Skeletal muscle cell (primary cell): ENCODE data around the gene CHST8.

Experiments
- DNase-seq: peaks from one replicate; pipeline ENCODE4 v3.0.0-alpha.2; 2010; ENCODE audit warnings: low read depth
- H3K4me3 ChIP-seq: 2 replicates; pipeline ENCODE4 v1.5.1; 2011; ENCODE audit warnings: low read depth, mild to moderate bottlenecking, control low read depth, low read length, moderate library complexity

CHST8 gene

DNA sequence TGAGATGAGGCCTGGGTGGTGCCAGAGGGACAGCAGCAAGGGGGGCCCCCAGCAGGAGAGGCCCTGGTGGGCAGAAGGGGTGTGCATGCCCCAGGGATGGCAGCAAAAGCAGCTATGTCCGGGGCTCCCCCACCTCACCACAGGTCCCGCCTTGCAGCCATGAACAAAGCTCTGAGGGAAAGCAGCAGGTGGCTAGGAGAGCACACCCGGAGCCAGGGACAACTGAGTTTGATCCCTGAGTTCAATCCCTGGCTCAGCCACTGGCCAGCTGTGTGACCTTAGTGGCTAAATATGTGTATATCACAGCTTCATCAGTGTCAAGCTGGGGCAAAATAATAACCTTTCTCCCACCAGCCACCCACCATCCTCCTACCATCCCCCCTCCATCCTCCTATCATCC, 127.3 kb downstream of the CHST8 start:
- H3K4me3 ChIP-seq = no peak overlapping the region
- DNase-seq = no peak

DNA sequence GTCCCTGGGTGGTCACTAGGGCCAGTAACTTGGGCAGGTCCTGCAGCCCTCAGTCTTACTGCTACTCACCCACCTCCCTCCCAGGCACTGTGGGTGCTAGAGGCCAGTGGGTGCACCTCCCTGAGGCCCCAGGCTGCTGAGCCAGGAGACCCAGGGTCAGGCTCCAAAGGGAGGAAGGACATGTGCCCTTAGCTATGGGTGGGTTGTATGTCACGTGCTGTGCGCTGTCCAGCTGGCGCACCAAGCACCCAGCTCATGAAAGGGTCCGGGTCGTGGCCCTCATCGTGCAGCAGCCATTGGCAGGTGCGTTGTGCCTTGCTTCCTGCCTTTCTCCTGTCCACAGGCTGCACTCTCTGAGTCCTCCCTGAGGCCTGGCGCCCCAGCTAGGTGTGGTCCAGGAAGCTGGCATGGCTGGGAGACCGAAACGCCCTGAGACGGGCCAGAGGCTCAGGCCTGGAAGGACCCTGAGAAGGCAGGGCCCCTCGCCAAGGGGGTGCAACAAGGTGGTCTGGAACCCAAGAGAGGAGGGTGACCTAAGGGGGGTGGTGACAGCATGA, 127.9 kb downstream of the CHST8 start:
- no peak for DNase-seq
- no peak overlapping the region for H3K4me3 ChIP-seq

DNA sequence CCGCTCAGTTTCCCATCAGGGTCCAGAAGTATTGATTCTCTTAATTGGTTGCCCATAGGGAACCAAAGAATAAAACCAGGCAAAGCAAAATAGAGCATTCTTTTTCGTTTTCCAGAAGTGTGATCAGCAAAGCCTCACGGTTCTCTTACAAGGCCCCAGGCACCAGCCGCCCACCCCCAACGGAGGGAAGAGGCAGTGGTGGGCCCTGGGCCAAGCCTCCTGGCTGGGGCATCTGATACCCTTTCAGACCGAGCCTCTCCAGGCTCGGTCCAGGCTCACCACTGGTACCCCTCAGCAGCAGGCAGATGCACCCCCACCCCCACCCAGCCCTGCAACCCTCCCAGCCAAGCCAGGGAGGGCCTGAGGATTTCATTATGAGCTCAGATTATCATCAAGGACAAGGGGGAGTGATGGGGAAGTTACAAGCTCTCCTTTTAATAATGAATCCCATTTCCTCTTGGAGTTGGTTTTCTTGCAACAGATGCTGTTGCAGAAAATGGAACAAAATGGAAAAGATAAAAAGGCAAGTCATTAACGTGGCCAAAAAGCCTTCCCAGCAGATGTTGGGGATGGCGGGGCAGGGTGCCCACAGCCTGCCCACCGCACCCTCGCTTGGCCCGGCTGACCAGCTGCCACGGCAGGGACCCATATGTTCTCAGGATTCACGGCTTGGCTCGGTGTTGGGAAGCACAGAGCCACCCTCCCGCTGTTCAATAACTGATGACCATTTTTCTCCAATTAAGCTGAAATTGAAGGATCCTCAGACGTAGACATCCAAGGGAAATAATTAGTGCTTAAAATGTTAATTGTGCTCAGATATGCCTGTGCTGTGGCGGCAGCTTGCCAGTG, 129.1 kb downstream of the CHST8 start:
- no peak for DNase-seq
- no peak overlapping the region for H3K4me3 ChIP-seq

DNA sequence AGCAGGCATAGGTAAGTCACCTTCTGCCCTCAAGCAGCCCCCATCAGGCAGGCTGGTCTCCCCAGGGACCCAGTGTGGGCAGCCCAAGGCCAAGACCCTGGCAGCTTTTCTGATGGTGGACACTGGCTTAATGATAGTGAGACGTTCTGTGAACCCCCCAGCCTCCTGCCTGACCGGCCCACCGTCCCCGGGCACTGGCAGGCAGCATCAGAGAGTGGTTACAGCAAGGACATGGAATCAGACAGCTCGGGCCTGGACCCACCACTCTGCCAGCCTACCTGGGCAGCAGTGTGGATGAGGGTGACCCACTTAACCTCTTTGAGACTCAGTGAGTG, 129.7 kb downstream of the CHST8 start:
- no peak for DNase-seq
- H3K4me3 ChIP-seq = no peak overlapping the region

DNA sequence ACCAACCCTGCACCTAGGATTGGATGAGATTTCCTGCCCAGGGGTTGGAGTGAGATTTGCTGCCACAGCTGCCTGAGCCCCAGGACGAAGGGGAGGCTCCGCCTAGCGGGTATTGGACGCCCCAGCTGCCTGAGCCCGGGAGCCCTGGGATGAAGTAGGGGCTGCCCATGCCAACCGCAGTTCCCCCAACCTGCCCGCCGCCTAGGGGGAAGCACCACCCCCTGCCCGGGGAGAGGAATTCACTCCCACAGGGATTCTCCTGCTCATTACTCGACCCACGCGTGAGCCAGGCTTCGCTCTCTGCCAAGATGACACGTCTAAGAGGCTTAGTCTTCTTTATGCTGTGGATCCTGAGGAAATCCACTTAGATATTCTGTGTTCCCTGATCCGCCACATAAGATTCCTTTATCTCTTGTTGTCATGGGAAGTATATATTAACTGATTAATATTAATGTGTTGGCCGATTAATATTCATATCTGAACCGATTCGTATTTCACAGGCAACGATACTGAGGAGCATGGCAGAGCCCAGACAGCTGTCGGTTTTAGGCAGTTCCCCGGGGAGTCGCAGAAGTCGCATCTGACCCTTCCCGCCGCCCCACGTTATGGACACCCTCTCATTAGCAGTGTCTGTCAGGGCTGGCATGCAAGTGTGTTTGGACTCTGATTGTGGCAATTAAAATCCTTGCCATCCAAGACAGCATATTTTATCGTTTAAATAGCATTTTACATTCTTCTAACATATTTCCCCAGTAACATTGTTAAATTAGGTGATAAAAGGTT, 130.5 kb downstream of the CHST8 start:
- H3K4me3 ChIP-seq = no peak overlapping the region
- no peak for DNase-seq

DNA sequence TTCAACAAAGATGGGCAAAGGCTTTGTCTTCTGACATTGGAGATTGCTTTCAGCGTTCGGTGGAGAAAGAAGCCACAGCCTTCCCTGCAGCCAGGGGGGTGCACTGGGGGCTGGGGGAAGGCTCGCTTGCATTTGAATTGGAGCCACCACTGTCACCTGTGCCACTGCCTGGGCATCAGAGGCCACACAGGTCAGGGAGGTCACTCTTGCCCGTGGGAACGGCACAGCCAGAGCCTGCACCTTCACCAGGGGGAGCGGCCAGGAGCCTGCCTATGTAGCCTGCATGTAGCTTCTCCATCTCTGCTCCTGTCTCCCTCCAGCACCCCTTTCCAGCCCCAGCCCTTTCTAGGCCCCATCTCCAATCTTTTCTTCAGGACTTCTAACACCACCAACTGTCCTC, 131.2 kb downstream of the CHST8 start:
- H3K4me3 ChIP-seq = no peak overlapping the region
- no peak for DNase-seq

DNA sequence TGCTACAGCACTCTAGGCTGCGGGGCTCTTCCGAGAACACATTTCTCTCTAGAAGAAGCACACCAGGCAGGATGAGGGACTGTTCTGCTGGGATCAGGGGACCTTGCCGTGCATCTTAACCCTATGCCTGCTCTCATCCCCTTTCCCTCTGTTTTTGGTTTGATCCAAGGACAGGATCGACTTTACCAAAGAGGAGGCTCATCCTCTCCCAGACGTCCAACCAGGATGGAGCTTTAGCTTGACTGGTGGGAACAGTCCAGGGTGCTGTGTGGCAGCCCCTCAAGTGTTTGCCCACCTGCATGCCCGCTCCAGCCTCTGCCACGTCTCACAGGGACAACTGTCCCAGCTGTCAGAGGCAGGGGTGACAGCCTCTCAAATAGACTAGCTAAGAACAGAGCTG, 132.6 kb downstream of the CHST8 start:
- no peak overlapping the region for H3K4me3 ChIP-seq
- no peak for DNase-seq

DNA sequence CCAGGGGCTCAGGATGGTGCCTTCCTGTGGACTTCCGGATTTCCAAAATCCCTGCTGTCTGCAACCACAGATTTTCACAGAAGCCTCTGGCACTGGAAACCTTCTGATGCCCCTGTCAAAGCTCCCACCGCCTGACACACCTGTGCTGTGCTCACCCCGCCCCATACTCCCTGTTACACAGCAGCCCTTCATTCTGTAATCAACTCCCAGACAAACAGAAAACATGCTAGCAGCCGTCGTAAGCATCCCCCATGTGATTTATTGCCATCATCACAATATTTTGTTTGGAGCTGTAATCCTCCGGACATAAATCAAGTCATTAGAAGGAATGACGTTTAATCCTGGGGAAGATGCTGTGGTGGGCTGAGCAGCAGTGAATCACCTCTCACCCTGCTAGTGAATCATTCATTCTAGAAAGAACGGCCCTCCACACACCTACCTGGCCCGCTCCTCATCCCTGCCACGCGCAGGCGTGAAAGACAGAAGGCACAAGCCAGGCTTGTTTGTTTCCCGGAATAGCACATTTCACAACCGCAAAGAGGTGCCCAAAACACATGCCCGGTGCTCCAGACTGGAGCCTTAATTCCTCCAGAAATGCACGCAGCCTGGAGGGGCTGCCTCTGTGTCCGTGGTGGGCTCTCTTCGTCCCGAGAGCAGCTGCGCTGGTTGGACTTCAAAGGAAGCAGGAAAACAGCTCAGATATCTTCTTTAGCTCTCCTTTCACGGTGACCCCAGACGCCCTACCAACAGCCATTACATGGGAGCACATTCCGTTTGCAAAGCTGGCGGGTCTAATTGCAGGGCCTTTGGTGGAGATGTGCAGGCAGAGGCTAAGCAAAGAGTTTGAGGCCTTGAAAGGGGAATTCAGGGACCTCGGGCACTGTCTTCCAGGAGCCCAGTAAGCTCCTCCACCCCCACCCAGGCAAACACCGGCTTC, 133.6 kb downstream of the CHST8 start:
- no peak for DNase-seq
- no peak overlapping the region for H3K4me3 ChIP-seq

DNA sequence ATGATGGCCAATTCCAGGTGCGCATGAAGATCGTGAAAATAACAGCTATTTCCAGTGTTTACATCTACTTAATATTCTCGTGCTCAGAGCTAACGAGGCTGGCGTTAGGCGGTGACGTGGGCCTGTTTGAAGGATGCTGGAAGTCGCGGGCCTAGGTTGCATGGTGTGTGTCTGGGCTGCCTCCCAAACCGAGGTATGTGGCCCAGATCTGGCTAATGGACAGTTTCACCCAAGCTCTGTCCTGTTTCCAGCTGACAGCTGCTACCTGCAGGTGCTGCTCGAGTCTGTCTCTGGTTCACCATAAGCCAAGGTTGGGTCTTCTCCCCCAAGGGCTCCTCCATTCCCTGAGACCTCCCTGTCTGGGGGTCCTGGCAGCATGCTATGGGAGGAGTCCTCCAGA, 134.4 kb downstream of the CHST8 start:
- H3K4me3 ChIP-seq = no peak overlapping the region
- no peak for DNase-seq

DNA sequence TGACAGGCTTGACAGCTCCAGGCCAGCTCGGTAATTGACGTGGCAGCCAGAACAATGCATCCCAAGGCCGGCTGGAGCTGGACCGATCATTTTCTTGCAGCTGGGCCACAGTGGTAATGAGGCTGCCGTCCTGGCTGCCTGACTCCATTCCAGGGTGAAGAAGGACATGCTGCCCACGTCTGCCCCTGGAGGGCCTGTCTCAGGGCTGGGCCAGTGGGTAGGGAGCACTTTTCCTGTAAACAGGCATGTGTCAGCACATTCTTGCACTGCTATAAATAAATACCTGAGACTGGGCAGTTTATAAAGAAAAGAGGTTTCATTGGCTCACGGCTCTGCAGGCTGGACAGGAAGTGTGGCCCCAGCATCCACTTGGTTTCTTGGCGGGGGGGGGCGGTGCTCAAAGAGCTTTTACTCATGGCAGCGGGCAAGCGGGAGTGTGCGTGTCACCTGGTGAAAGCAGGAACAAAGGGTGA, 136.8 kb downstream of the CHST8 start:
- H3K4me3 ChIP-seq = no peak overlapping the region
- DNase-seq = no peak

DNA sequence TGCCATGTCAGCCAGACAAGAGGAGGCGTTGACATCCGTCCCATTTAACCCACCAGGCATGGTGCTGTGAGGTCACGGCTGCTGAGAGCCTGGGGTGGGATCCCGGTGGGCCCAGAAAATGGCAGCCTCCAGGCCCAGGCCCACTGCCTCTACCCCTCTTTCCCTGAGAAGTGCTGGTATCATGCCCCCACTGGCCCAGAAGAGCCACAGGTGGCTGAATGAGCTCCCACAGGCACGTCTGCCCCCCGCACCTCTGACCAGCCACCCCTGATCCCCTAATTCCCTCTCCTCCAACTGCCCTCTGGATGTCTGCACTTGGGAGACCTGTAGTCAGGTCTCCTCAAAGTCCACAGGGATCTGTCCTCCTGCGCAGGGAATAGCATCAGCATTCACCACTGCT, 137.6 kb downstream of the CHST8 start:
- no peak overlapping the region for H3K4me3 ChIP-seq
- DNase-seq = no peak

DNA sequence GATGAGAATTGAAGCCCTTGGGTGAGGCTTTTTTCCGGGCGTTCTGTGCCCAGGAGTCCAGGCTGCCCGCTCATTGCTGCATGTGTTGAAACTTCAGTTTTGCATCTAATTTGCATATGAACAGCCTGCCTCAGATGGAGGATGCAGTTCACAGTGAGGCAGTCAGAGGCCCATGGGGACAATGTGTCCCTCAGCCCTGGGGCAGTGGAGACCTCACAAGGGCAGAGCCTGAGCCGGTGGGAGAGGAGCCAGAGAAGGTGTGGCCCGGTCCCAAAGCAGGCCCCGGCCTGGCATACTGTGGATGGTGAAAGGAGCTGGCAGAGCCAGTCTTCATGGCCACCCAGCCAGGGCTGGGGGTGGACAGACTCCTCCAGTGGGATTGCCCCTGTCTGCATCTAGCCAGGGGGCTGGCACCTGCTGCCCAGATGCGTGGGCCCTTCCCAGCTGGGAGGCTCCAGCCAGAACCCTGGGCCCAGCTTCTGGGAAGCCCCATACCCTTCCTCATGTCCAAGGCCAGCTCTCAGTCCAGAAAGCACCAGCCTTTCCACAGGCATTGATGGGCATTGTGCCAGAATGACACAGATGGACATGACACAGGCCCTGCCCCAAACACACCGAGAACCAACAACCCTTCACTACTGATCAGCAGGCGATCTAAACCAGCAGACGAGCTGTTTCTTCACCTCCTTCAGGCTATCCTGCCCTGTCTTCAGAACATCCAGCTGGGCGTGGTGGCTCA, 142.0 kb downstream of the CHST8 start:
- no peak for DNase-seq
- no peak overlapping the region for H3K4me3 ChIP-seq

DNA sequence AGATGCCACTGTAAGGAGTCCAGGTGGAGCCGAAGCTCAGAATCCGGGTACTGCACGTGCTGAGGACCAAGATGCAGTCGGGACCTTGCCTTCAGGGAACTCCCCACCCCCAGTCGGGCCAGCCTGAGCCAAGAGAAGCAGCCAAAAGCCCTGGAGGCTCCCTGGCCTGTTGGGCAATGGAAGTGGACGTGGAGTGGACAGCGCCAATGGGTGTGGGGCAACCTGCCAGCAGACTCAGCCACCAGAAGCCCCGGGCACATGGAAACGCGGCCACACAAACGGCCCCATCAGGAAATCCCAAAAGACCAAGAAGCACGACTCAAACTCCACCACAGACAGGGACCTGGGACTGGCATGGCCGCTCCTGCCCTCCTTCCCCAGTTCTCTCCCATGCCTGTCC, 144.9 kb downstream of the CHST8 start:
- H3K4me3 ChIP-seq = no peak overlapping the region
- DNase-seq = no peak

DNA sequence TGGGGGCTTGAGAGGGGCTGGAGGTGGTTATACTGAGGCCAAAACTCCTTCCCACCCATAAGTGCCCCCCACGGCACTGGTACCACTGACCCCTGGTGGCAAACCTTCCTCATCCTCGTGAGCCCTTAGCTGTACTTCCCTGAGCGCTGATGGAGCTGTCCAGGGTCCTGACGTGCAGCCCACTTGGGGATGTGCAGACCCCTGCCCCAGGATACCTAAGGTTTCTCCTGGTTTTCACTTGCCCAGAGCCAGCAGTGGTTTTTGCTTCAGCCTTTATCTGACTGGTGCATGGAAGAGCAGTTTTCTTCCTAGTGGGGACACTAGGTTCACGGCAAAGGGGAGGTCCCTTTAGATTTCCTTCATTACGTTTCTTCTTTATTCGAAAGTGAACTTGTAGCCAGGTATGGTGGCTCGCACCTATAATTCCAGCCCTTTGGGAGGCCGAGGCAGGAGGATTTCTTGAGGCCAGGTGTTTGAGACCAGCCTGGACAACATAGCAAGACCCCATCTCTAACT, 146.2 kb downstream of the CHST8 start:
- no peak for DNase-seq

DNA sequence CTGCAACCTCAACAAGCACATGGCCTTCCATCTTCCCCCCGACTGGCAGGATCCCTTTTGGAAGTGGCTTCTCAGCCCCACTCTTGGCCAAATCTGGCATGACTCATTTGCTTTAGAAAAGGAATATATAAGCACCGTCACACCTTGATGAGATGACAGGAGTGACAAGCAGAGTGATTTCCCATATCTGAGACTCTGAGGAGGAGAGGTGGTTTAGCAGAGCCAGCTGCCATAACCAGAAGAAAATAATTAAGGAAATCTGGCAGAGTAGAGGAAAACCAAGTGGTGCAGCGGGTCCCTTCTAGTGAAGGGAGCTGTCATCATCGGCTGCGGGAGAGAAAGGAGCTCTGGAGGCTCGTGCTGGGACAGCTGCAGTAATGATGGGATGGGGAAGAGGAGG, 147.5 kb downstream of the CHST8 start:
- H3K4me3 ChIP-seq = no peak overlapping the region
- DNase-seq = no peak

More for the DNA sequence above, 146.2 kb downstream of the CHST8 start:
- H3K4me3 ChIP-seq = no peak overlapping the region

DNA sequence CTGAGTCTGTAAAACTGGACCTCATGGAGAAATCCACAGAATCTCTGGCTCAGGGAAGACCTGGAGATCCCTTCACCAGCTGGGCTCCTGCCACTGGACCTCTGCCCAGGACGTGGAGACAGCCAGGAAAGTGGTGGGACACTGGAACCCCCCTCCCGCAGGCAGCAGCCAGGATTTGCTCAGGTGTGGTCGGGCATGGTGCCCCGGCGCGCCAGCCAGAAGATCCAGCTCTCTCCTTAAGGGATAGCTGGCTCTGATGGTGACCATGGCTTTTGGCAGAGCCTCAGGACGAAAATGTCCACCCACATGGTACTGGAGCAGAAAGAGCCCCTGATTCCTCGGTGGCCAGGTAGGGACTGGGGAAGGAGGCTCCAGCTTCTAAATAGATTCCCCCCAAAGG, 148.4 kb downstream of the CHST8 start:
- H3K4me3 ChIP-seq = no peak overlapping the region
- DNase-seq = no peak

DNA sequence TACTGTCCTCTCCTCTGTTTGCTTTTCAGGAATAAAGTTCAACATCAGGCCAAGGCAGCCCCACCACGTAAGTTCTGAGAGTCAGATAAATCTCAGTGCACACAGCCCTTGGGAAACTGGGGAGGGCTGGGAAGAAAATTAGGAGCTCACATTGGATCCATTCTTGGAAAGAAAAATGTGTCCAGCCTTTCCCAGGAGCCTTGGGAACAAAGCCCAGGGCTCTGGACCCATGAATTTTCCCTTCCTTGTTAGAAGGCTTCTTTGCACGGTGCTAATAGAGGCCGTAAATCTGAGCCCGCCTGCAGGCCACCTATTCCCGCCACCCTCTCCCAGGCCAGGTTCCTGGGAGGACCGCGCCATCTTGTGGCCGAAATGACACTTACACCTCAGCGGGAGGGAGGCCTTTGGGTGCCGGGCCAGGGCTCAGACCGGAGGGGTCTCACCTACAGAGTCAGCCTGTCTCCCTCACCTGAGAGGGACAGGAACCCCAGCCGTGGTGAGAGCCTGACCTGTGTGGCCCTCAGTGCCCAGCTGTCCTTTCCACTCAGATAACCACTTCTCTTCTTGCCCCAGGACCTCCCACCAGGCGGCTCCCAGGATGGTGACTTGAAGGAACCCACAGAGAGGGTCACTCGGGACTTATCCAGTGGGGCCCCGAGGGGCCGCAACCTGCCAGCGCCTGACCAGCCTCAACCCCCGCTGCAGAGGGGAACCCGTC, 149.8 kb downstream of the CHST8 start:
- H3K4me3 ChIP-seq = no peak overlapping the region
- DNase-seq = no peak
